DMS153 (cell line): ENCODE data around the gene RPL22L1.
"Not testable (repeated sequence)": the region's sequence is repeated elsewhere in the genome, so short reads cannot be mapped to it uniquely, and the experiment has no call there.

Experiments
- DNase-seq: peaks from one replicate; lab custom pipeline; 2025; lab: John Stamatoyannopoulos, UW

RPL22L1 gene

GRCh38 chr3:170869645-170870593, at the start of gene RPL22L1:
Gene RPL22L1, minus strand, starts transcription at chr3:170870195. Its CDS starts 28 bp downstream, at chr3:170870167.
- DNase-seq = no peak

- no peak for DNase-seq
These were observed 48.7 kb upstream of the RPL22L1 start for GRCh38 chr3:170918715-170919114.

GRCh38 chr3:170914690-170915089, 44.7 kb upstream of the RPL22L1 start:
- no peak for DNase-seq

- DNase-seq = no peak
These were observed 44.2 kb upstream of the RPL22L1 start for GRCh38 chr3:170914212-170914611.

- DNase-seq = no peak
These were observed 41.1 kb upstream of the RPL22L1 start for GRCh38 chr3:170911051-170911450.

DNA sequence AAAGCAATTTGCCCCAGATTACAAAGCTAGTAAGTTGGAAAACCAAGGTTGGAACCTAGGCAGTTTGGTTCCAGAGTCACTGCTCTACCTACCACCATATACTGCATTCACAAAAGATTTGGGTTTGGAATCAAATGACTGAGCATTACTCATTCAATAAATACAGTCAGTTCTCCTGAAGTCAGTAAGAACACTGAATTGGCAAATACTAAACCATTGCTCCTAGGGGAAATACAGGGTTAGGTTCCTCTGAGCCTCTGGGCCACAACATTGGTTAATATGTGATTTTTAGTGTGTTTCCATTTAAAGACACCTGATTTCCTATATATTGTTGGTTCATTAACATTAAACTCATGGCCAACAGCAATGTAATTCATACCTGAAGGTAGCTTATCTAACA, 40.5 kb upstream of the RPL22L1 start:
- no peak for DNase-seq

DNA sequence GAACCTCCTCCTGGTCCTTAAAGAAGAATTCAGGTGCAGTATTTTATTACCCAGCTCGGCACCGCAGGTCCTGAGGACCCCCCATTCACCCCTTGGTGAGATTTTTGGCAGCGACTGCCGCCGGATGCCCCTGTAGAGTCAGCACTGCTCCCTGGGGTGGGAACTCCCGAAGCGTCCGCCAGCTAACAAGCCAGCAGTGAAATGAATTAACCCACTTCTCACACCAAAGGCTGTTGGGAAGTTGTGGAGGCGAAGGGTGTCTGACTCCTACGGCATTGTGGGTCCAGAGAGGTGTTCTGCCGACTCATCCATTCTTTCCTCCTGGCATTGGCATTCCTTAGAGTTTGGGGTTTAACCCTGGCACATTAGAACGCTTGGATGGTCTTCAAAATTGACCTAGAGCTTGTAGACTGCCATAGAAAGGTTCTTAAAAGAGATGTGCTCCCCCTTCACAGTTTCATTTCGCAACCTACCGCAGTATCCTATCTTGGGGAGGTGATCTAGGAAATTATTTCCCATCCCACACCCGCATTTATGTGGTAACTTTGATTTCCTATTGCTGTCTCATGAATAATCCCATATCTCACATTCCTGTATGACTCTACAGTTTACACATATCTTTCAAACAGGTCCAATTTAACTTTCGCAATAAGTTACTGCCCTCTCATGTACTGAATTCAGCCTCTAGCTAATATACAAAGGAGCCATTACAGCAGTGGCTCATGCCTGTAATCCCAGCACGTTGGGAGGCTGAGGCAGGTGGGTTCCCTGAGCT, 39.3 kb upstream of the RPL22L1 start:
- no peak for DNase-seq

GRCh38 chr3:170908235-170909116, 38.5 kb upstream of the RPL22L1 start, which contains the start of gene EIF5A2:
Gene EIF5A2, minus strand, starts transcription at chr3:170908637. Its CDS starts 831 bp downstream, at chr3:170907806.
- DNase-seq = peak; percentile 94

DNA sequence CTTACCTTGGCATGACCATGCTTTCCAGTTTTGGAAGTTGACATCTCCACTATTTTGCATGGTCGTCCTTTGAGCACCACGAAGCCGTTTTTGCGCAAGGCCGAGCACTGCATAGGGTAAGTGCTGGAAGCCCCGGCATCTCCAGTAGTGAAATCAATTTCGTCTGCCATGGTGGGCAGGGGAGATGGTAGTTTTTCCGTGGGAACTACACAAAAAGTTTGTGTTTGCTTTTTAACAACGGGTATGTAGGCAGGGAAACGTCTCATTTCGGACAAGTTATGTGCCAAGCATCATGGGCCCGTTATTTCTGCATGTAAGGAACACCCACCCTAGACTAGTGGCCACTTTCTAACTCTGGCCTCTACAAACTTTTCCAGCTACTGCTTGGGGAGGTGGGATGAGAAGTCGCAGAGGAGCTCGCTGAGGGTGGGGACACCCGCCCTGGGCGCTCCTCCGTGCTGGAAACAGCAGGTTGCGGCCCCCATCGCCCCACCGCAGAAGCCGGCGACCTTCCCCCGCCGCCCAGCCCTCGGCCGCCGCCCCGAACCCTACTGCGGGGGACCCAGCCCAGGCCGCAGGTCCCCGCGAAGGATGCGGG, 37.7 kb upstream of the RPL22L1 start:
- DNase-seq = peak; percentile 3

DNA sequence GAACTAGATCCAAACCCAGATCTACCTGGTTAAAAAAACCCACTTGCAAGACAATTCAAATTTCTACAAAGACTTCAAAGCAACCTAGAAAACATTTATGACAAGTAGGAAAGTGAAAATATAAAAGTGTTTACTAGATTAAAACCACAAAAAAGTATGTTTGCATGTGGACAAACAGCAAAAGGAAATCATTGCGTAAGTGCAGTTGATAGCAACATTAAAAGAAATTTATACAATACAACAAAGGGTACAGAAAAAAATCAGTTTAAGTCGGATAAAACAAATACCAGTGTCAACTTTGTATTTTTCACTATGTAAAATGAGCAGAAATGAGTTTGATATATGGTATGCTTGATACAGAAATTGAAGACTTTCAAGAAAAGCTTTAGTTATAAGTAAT, 35.9 kb upstream of the RPL22L1 start:
- no peak for DNase-seq

DNA sequence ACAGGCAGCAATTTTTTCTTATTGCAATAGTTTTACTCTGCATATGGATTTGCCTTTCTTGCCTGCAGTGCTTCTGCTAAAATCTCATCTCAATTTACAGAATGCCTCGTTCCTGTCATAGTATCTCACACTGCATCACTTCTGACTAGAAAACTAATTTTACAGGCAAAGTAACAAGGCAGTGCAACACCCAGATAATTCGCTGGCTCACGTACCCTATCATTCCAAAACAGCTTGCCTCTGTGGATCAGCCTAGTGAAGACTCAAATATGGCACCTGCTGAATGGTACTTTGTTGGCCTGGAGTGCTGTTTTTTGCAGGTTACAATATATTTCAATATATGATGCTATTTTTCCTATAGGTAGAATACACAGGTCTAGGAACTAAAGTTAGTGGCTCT, 33.1 kb upstream of the RPL22L1 start:
- no peak for DNase-seq

DNA sequence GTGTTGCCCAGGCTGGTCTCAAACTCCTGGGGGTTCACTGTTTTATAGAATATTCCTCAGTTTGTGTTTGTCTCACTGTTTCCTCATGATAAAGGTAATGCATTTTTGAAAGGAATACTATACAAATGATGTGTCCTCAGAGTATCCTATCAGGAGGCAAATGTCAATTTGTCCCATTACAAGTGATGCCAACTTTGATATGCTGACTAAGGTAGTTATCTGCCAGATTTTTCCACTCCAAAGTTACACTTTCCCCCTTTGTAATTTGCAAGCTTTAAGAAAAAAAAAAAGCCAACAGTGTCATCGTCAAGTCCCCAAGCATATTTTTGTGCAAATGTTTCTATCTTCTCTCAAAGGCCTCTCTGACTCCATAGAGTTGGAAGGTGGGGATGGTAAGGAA, 29.5 kb upstream of the RPL22L1 start:
- no peak for DNase-seq

- DNase-seq = no peak
These were observed 28.0 kb upstream of the RPL22L1 start for GRCh38 chr3:170897978-170898377.

- not testable (repeated sequence) for DNase-seq
These were observed 27.2 kb upstream of the RPL22L1 start for GRCh38 chr3:170897199-170897598.

DNA sequence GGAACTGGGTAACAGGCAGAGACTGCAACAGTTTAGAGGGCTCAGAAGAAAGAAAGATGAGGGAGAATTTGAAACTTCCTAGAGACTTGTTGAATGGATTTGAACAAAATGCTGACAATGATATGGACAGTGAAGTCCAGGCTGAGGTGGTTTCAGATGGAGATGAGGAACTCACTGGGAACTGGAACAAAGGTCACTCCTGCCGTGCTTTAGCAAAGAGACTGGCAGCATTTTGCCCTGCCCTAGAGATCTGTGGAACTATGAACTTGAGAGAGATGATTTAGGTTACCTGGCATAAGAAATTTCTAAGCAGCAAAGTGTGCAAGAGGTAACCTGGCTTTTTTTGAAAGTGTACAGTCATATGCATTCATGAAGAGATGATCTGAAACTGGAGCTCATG, 26.8 kb upstream of the RPL22L1 start:
- no peak for DNase-seq

DNA sequence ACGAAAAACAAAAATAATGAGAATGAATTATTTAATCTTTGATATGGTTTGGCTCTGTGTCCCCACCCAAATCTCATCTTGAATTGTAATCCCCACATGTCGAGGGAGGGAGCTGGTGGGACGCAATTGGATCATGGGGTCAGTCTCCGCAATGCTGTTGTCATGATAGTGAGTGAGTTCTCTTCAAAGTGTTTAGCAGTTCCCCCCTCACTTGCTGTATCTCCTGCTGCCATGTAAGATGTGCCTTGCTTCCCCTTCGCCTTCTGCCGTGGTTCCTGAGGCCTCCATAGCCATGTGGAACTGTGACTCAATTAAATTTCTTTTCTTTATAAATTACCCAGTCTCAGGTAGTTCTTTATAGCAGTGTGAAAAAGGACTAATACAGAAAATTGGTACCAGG, 26.3 kb upstream of the RPL22L1 start:
- not testable (repeated sequence) for DNase-seq

GRCh38 chr3:170893895-170894294, 23.9 kb upstream of the RPL22L1 start:
- DNase-seq = no peak

DNA sequence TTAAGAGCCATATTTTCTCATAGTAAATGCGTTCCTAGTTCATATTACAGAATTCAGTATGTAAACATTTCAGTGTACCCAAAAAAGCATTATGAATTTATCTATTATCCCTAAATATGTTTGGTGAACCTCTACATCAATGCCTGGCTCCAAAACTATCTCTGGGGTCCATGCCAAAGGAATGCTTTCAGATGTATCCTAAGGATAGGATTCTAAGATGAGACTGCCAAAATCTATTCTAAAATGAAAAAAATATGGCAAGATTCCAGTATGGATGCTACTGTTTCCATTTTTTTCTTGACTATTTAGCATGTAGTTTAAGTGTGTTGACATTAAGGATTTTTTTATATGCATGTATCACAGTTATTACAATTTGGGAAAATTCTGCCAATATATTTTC, 19.6 kb upstream of the RPL22L1 start:
- DNase-seq = no peak

GRCh38 chr3:170889132-170889531, 19.1 kb upstream of the RPL22L1 start:
- no peak for DNase-seq

- not testable (repeated sequence) for DNase-seq
These were observed 14.3 kb upstream of the RPL22L1 start for GRCh38 chr3:170884109-170884930.

DNA sequence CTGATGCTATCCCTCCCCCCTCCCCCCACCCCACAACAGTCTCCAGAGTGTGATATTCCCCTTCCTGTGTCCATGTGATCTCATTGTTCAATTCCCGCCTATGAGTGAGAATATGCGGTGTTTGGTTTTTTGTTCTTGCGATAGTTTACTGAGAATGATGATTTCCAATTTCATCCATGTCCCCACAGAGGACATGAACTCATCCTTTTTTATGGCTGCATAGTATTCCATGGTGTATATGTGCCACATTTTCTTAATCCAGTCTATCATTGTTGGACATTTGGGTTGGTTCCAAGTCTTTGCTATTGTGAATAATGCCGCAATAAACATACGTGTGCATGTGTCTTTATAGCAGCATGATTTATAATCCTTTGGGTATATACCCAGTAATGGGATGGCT, 8.7 kb upstream of the RPL22L1 start:
- not testable (repeated sequence) for DNase-seq
